NK-92 (cell line): ENCODE results near the gene FGGY.
"Not testable (repeated sequence)": the region's sequence is repeated elsewhere in the genome, so short reads cannot be mapped to it uniquely, and the experiment has no call there.

Experiments used
- DNase-seq: peaks from one replicate; lab custom pipeline; 2025; ENCODE audit not compliant: unreplicated experiment; lab: John Stamatoyannopoulos, UW

The FGGY gene, protein sequence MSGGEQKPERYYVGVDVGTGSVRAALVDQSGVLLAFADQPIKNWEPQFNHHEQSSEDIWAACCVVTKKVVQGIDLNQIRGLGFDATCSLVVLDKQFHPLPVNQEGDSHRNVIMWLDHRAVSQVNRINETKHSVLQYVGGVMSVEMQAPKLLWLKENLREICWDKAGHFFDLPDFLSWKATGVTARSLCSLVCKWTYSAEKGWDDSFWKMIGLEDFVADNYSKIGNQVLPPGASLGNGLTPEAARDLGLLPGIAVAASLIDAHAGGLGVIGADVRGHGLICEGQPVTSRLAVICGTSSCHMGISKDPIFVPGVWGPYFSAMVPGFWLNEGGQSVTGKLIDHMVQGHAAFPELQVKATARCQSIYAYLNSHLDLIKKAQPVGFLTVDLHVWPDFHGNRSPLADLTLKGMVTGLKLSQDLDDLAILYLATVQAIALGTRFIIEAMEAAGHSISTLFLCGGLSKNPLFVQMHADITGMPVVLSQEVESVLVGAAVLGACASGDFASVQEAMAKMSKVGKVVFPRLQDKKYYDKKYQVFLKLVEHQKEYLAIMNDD

DNA sequence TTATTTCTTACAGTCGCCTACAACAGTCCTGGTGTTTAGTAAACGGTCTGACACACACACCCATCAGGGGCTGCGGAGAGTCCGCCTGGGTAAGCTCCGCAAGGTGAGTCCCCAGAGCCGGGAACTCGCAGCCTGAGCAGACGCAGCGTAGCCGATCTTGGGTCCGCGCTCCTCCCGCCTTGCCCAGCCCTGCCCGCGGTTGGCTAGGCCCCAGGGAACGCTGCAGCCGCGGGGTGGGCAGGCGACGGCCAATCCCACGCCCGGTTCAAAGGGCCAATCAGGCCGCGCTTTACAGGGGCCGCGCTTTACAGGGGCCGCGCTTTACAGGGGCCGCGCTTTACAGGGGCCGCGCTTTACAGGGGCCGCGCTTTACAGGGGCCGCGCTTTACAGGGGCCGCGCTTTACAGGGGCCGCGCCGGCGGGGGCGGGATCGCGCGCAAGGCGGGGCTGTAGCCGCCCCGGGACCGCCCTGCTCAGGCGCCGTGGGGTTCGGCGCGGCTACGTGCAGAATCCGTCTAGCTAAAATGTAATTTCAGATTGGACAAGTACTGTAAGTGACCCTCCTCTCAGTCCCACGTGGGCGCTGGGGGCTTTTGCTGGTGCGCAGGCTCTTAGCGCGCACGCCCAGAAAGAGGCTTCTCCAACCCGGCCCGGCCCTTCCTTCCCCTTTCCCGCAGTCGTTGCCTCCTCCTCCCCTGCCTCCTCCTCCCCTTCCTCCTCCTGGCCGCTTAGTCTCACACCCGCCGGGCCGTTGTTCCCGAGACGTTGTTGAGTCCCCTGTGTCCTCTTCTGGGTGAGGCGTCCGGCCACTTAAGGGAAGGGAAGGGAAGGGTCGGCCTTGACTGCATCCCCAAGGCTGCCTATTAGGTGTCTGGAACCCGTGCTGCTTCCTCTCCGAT is at the start of gene FGGY:
FGGY (plus strand) TSS at position 737 of the 899 bp plus-strand sequence. CDS start 24,456 bp downstream, outside the sequence.
- DNase-seq = peak; percentile 31

GRCh38 chr1:59248758-59249157 is 48.1 kb upstream of the FGGY start:
- no peak for DNase-seq

DNA sequence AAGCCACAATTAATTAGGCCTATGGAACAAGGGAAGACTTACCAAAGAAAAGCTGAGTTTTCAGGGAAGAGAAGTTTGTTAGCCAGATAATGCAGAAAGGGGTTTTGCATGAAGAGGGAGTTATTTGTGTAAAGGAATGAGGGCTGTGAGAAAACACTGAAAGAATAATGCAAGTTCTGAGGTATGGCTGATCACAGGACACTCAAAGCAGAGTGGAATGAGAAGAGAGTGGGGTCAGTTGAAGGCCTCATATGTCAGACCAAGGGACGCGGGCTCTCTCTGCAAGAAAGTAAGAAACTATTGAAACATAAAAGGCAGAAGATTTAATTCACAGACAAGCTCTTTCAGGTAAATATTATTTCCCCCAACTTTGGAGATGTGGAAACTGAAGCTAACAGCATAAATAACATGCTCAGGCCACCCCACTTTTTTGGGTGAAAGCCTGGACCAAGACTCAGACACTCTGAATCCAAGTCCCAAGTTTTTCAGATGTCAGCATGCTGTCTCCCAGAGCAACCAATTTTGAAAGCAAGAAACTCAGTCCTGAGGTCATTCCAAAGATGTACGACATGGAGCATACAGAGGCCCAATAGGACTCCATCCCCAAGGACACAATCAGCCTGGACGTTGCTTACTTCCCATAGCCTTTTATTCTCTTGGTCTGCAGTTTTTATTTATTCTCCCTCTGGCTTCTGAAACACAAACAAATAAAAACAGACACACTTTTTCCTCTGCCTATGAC is 47.3 kb upstream of the FGGY start:
- DNase-seq = no peak

GRCh38 chr1:59251061-59251460 is 45.8 kb upstream of the FGGY start:
- DNase-seq = not testable (repeated sequence)

GRCh38 chr1:59256429-59256828 is 40.5 kb upstream of the FGGY start:
- DNase-seq = not testable (repeated sequence)

DNA sequence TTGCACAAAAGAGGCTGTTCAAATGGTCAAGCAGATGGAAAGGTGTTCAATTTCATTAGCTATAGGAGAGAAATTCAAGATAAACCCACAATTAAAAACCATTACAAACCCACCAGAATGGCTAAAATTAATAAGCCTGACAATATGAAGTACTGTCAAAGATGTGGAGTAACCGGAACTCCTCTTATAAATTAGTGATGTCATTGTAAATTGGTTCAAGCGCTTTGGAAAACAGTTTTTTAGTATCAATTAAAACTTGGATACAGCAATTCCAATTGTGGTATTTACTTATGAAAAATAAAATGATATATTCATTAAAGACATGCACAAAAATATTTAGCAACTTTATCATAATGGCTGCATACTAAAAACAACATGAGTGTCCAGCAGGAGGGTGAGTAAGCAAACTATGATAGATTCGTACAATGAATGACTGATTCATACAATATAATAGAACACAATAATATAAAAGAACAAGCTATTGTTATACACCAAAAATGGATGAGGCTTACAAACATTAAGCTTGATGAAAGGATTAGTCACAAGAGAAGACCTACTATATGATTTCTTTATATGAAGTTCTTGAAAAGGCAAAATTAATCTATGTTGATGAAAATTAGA is 38.4 kb upstream of the FGGY start:
- no peak for DNase-seq

GRCh38 chr1:59261537-59261936 is 35.4 kb upstream of the FGGY start:
- DNase-seq = no peak

DNA sequence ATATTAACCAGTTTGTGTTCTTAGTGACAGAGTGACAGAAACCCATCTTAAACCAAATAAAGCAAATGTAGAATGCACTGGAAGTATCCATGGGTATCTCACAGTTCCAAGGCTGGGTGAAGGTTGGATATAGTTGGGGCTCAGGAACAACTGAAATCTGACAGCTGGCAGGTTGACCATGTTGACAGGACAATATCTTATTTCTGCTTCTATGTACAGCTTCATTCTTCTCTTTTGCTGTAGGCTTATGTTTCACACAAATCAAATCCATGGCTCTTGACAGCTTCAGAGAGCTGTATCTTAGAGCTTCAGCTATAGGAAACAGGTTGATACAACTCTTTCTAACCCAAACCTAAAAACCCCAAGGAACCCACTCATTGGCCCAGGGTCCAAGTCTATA is 34.3 kb upstream of the FGGY start:
- DNase-seq = no peak

DNA sequence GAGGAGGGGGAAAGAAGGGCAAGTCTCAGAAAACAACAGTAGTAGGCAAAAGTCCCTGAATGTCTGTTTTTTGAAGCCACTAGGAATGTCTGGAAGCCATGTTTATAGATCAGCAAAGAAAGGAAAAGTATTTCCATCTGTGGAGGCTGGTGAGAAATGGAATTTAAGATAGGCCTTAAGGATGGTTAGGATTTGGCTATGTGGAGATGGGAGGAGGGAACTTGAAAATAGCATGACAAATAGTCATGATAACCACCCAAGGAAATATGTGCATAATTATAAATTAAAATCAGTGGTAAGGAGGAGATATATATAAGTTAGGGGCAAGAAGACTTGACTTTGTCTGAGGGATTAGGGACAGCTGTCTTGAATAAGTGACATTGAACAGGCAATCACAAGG is 33.8 kb upstream of the FGGY start:
- no peak for DNase-seq

- no peak for DNase-seq
Observed at GRCh38 chr1:59265622-59266021, 31.3 kb upstream of the FGGY start.

GRCh38 chr1:59266180-59266926 is 30.5 kb upstream of the FGGY start:
- no peak for DNase-seq

- DNase-seq = no peak
Observed at GRCh38 chr1:59266927-59267293, 30.0 kb upstream of the FGGY start.

DNA sequence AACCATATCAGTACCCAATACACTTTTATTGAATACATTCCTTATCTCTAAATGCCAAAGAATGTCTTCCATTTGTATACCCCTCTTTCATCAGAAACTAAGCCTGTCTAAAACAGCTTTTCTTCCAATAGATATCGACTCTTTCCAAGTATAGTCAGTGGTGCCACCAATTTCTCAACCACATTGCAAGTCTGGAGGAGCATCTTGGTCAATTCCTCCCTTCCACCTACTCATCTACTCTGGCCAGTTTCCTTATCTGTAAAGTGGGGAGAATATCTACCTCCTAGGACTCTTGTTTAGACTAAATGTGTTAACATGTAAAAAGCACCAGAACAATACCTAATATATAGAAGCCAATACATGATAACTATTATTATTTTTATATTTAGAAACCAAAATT is 28.5 kb upstream of the FGGY start:
- DNase-seq = no peak

- DNase-seq = no peak
Observed at GRCh38 chr1:59271561-59272260, 25.2 kb upstream of the FGGY start.

- no peak for DNase-seq
Observed at GRCh38 chr1:59272507-59272906, 24.4 kb upstream of the FGGY start.

DNA sequence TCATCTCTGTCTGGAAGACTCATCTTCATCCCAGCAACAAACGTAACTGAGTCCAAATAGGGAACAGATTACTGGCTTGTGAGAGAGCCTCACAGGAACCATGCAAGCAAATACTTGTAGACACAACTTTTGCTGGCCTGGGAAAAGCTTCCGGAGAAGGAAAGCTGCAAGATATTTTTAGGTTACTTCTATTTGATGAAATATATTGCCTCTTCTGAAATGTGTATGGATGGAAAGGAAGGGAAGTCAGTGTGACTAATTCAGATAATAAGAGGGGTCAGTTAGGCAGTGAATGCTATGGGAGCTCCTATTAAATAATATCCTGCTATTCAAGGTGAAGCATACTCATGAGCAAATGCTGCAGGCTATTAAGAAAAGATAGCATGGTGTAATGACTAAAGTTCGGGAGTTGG is 20.4 kb upstream of the FGGY start:
- no peak for DNase-seq

DNA sequence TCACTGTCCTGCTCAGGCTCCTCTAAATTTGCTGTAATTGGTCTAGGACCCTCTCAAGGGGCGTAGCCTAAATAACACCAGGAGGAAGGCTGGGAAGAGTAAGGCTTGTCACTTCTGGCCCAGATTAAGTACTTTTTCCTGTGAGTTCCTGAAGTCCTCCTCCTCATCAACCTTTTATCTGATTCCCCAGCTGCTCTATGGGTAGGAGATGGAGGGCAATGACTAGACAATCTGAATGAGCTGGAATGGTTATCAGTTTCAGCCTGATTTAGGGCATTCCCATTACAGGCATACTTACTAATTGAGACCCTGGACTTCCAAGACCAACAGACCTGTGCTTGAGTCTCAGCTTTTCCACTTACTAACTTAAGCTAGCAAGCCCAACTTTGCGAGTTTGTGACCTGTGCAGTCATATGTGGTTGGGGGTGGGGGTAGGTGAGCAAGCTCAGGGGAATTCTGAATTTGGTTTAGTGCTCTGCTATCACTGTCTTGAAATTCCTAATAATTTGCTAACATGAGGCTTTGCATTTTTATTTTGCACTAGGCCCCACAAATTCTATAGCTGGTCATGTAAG is 18.0 kb upstream of the FGGY start:
- DNase-seq = no peak

DNA sequence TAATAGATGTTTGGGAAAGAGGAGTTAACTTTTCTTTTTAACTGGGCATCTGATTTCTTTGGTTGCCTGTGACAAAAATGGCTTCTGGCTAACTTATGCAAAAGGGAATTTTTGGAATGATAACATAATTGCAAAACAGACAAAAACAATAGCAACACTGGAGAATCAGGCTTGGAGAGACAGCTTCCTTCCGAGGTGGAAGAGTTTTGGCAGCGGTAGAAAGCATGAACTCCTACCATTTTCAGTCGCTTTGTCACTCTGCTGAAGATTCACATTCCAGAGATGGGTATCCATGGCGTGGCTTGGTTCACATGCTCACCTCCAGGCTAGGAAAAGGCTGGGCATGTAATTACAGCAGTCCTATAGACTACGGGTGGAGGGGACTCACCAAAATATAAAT is 17.2 kb upstream of the FGGY start:
- no peak for DNase-seq

- no peak for DNase-seq
Observed at GRCh38 chr1:59282951-59283350, 13.9 kb upstream of the FGGY start.
